Fibroblast of mammary gland (primary cell): ENCODE results near the gene FBXL17.

Experiments
- DNase-seq: peaks from one replicate; pipeline ENCODE4 v3.0.0-alpha.2; 2010; ENCODE audit warnings: low read depth
- H3K4me3 ChIP-seq: 2 replicates; pipeline ENCODE4 v1.5.1; 2011; ENCODE audit warnings: low read depth, mild to moderate bottlenecking, low read length, moderate library complexity; ENCODE audit not compliant: control insufficient read depth
- CTCF ChIP-seq: conservative IDR thresholded peaks from 2 replicates; pipeline ENCODE4 v1.5.1; 2011; ENCODE audit warnings: low read depth, low read length, inconsistent platforms; ENCODE audit not compliant: control insufficient read depth, insufficient read depth

FBXL17 gene

GRCh38 chr5:107917983-107918382 is 463.9 kb downstream of the FBXL17 start:
- no peak overlapping the region for H3K4me3 ChIP-seq
- peak; percentile 8 for DNase-seq
- no peak for TF ChIP-seq CTCF

- TF ChIP-seq CTCF = no peak
- DNase-seq = no peak
- H3K4me3 ChIP-seq = no peak overlapping the region
Observed at GRCh38 chr5:107916731-107917725, 464.9 kb downstream of the FBXL17 start.

- H3K4me3 ChIP-seq = no peak overlapping the region
- no peak for TF ChIP-seq CTCF
- DNase-seq = peak; percentile 19
Observed at GRCh38 chr5:107915176-107915812, 466.6 kb downstream of the FBXL17 start.

GRCh38 chr5:107913494-107913893 is 468.4 kb downstream of the FBXL17 start:
- DNase-seq = no peak
- H3K4me3 ChIP-seq = no peak overlapping the region
- no peak for TF ChIP-seq CTCF

- DNase-seq = no peak
- no peak overlapping the region for H3K4me3 ChIP-seq
- no peak for TF ChIP-seq CTCF
Observed at GRCh38 chr5:107900721-107901120, 481.2 kb downstream of the FBXL17 start.

GRCh38 chr5:107894361-107894760 is 487.5 kb downstream of the FBXL17 start:
- no peak for TF ChIP-seq CTCF
- DNase-seq = peak; percentile 51

More at GRCh38 chr5:107894361-107894760, 487.5 kb downstream of the FBXL17 start:
- H3K4me3 ChIP-seq = no peak overlapping the region
